K562 (cell line): Measurements from ENCODE around the gene ATRNL1. TPM values are rescaled to one million over a fixed set of nuclear protein-coding genes. Genes with fewer than 3 reads are reported as not detected.

Source experiments
- ATAC-seq: fragments of 200-7000 bp; cut with Tn5 transposase; 3 replicates; pipeline ENCODE4 v1.9.1; 2020; ENCODE audit warnings: moderate library complexity
- BruUV-seq: library from RNA; stranded (reverse); fragments of 400-500 nt; replicated peaks from 2 replicates; lab custom pipeline; 2021; lab: Mats Ljungman, UMichigan
- CTCF ChIA-PET: fragments of 300-600 bp; formaldehyde crosslinking; extraction: SDS; loops from one replicate; lab custom pipeline; 2021; ENCODE audit warnings: low intra/inter-chr PET ratio; lab: Yijun Ruan, JAX
- POLR2A ChIA-PET: fragments of 300-600, 350-650 bp; sonication (Branson Sonifier 250); formaldehyde crosslinking; extraction: SDS; loops from one replicate; lab custom pipeline; 2021; ENCODE audit warnings: antibody characterized with exemption, inconsistent platforms; lab: Yijun Ruan, JAX
- DNase-seq, 4 experiments: peaks; one replicate each; pipeline versions ENCODE4 v3.0.0 to v3.0.0-alpha.2; 2011 to 2018; ENCODE audit warnings: low spot score in 3 of 4, mixed read lengths in 3 of 4; ENCODE audit errors: extremely low read depth in 1 of 4
- FAIRE-seq: peaks from 2 replicates; lab custom pipeline; 2011; peaks lifted over from hg19 to GRCh38; lab: Jason Lieb, UNC
- H2AFZ ChIP-seq: 2 replicates; pipeline ENCODE4 v1.6.0; 2011; ENCODE audit warnings: low read depth, low read length, control low read depth, inconsistent platforms
- H3K27ac ChIP-seq: fragments of 200-600 bp; 3 replicates; pipeline ENCODE4 v1.8.0; 2011; ENCODE audit warnings: low read depth, mild to moderate bottlenecking, control low read depth, inconsistent platforms, low read length, moderate library complexity, mixed read lengths; ENCODE audit errors: extremely low read depth
- H3K27me3 ChIP-seq, 2 experiments: fragments of 300-600 bp in 1 of 2; 2 replicates in 1 of 2; 3 replicates in 1 of 2; pipeline versions ENCODE4 v1.6.0 to v1.8.0; 2011; ENCODE audit warnings: inconsistent platforms in 2 of 2, low read length in 2 of 2, mild to moderate bottlenecking in 1 of 2, mixed read lengths in 1 of 2, moderate library complexity in 1 of 2; ENCODE audit not compliant: control insufficient read depth in 2 of 2, insufficient read depth in 2 of 2
- H3K36me3 ChIP-seq: fragments of 300-600 bp; 3 replicates; pipeline ENCODE4 v1.8.0; 2011; ENCODE audit warnings: mild to moderate bottlenecking, low read length, inconsistent platforms; ENCODE audit not compliant: control insufficient read depth, insufficient read depth
- H3K4me1 ChIP-seq, 2 experiments: fragments of 200-600 bp in 1 of 2; replicated peaks in 1 of 2; 2 replicates in 1 of 2; 3 replicates in 1 of 2; pipeline versions ENCODE4 v1.5.1 to v1.8.0; 2011; ENCODE audit warnings: inconsistent platforms in 2 of 2, low read length in 2 of 2, mild to moderate bottlenecking in 1 of 2, mixed read lengths in 1 of 2, moderate library complexity in 1 of 2; ENCODE audit not compliant: control insufficient read depth in 2 of 2, insufficient read depth in 2 of 2
- H3K4me2 ChIP-seq: 2 replicates; pipeline ENCODE4 v1.6.1; 2011; ENCODE audit warnings: low read length, control low read depth, inconsistent platforms, mixed read lengths; ENCODE audit not compliant: insufficient read depth
- H3K4me3 ChIP-seq: fragments of 200-600 bp; sonication (generic), shearing (Covaris generic); 2 replicates; pipeline ENCODE4 v1.5.1; 2016; ENCODE audit warnings: control low read depth, inconsistent platforms
- H3K79me2 ChIP-seq: fragments of 200-600 bp; 3 replicates; pipeline ENCODE4 v1.8.0; 2011; ENCODE audit warnings: low read length, inconsistent platforms; ENCODE audit not compliant: control insufficient read depth, insufficient read depth
- H3K9ac ChIP-seq, 2 experiments: 2 replicates each; pipeline versions ENCODE4 v1.6.0 to v1.6.1; 2011; ENCODE audit warnings: low read depth in 2 of 2, low read length in 2 of 2, control low read depth in 1 of 2, inconsistent platforms in 1 of 2, mild to moderate bottlenecking in 1 of 2, mixed read lengths in 1 of 2; ENCODE audit not compliant: insufficient read depth in 1 of 2
- H3K9me1 ChIP-seq: one replicate; pipeline ENCODE4 v1.6.0; 2011; ENCODE audit warnings: inconsistent platforms, mild to moderate bottlenecking, low read length, moderate library complexity; ENCODE audit not compliant: control insufficient read depth, insufficient read depth
- H3K9me3 ChIP-seq: replicated peaks from 2 replicates; pipeline ENCODE4 v1.5.1; 2011; ENCODE audit warnings: low read depth, low read length, inconsistent platforms; ENCODE audit not compliant: control insufficient read depth, insufficient read depth
- H4K20me1 ChIP-seq: replicated peaks from 2 replicates; pipeline ENCODE4 v1.6.1; 2011; ENCODE audit warnings: low read length, inconsistent platforms, mixed read lengths; ENCODE audit not compliant: control insufficient read depth, insufficient read depth
- CHAMP1 ChIP-seq: fragments of 450-650 bp; IDR thresholded peaks from 2 replicates; pipeline ENCODE4 v1.6.1; 2016; ENCODE audit warnings: mild to moderate bottlenecking
- EZH2 ChIP-seq: IDR thresholded peaks from 2 replicates; pipeline ENCODE4 v1.6.1; 2012; ENCODE audit warnings: low read depth, mild to moderate bottlenecking, inconsistent platforms, low read length, borderline replicate concordance
- FIP1L1 ChIP-seq: fragments of 200-400 bp; formaldehyde crosslinking; IDR thresholded peaks from 2 replicates; pipeline ENCODE4 v1.6.1; 2018; ENCODE audit warnings: mild to moderate bottlenecking, low read depth, low read length; ENCODE audit not compliant: poor library complexity, severe bottlenecking
- GTF2E2 ChIP-seq: fragments of 200-800 bp; sonication (Bioruptor generic); IDR thresholded peaks from 2 replicates; pipeline ENCODE4 v1.6.1; 2016; ENCODE audit warnings: missing genetic modification characterization, missing compliant biosample characterization
- PHB2 ChIP-seq: fragments of 450-650 bp; IDR thresholded peaks from 2 replicates; pipeline ENCODE4 v1.6.1; 2017; ENCODE audit warnings: low read depth
- SNIP1 ChIP-seq: fragments of 450-650 bp; IDR thresholded peaks from 2 replicates; pipeline ENCODE4 v1.7.1; 2017; ENCODE audit warnings: low read depth, mild to moderate bottlenecking
- TBP ChIP-seq: optimal IDR thresholded peaks from 2 replicates; pipeline ENCODE3; 2011; ENCODE audit warnings: low read depth, low read length, improper control_type of control experiment
- WGBS: fragments of 100-300 bp; shearing (Covaris generic); methylation state at CpG from one replicate; pipeline ENCODE4 v1.1.6; 2016; ENCODE audit warnings: low coverage, mixed read lengths; ENCODE audit not compliant: insufficient coverage; ENCODE audit errors: missing lambda C conversion rate; 5-methylcytosine and 5-hydroxymethylcytosine counted together
- in situ Hi-C: fragments of 300-500 bp; cut with MboI; formaldehyde crosslinking; loops from 4 replicates; pipeline ENCODE4 v1.15.0; 2018; ENCODE audit warnings: inconsistent platforms, mixed read lengths
- intact Hi-C: fragments of 100-400 bp; cut with micrococcal nuclease; formaldehyde crosslinking; loops from 2 replicates; pipeline ENCODE4 v1.14.2; 2022
- polyA plus RNA-seq, 8 experiments: library from polyadenylated mRNA; depleted of rRNA in 4 of 8; stranded (reverse) in 5 of 8; unstranded in 3 of 8; fragments of >200 nt; fragmentation: Nextera tagmentation in 2 of 8; fragmentation: Illumina TruSeq in 1 of 8; extraction: Ambion mirVana in 2 of 8; extraction: Trizol in 1 of 8; gene quantifications; 2 replicates each; pipeline versions ENCODE4 v1.2.1 to v1.2.3, GENCODE V29; 2011 to 2014; ENCODE audit warnings: inconsistent platforms in 1 of 8, missing spikeins in 1 of 8
- total RNA-seq, 7 experiments: library from RNA; depleted of rRNA in 6 of 7; stranded (reverse); fragments of >200 nt in 6 of 7; fragmentation: Illumina TruSeq in 2 of 7; extraction: Trizol in 2 of 7; gene quantifications; 2 replicates each; pipeline versions ENCODE4 v1.2.1 to v1.2.3, GENCODE V29; 2011 to 2021; ENCODE audit warnings: low replicate concordance in 1 of 7
- TF ChIP-seq, protein P1 (sequence below): fragments of 450-650 bp; formaldehyde crosslinking; IDR thresholded peaks from 2 replicates; pipeline ENCODE4 v1.4.0; 2022; ENCODE audit warnings: mild to moderate bottlenecking, moderate library complexity
- TF ChIP-seq, protein P2 (sequence below): sonication (generic); formaldehyde crosslinking; IDR thresholded peaks from 2 replicates; pipeline ENCODE4 v1.9.0; 2022; ENCODE audit warnings: mild to moderate bottlenecking, missing genetic modification reagents

Gene ATRNL1
- total and polyA plus RNA-seq, 9 of the 15 experiments (the other 6 are each of a cell fraction or from before 2014, with no cell fraction given) = 0.18 TPM; not detected in 8

GRCh38 chr10:115980470-115980869, 887.3 kb downstream of the ATRNL1 start:
- Histone ChIP-seq H3K27ac (no peak overlapping the region), H3K9me3 (no peaks in the 10 kb centered on the region), H3K9me1 (no peaks in the 10 kb centered on the region), H3K4me1 (no peaks in the 10 kb centered on the region), H3K4me3 (no peak overlapping the region), H3K36me3 (no peaks in the 10 kb centered on the region), H3K79me2 (no peaks in the 10 kb centered on the region), H3K27me3 (no peaks in the 10 kb centered on the region), H4K20me1 (no peaks in the 10 kb centered on the region), H3K4me2 (no peak overlapping the region), H2AFZ (no peak overlapping the region), H3K9ac (no peak overlapping the region)
- DNase-seq (no peak), FAIRE-seq (no peak), ATAC-seq (no peak)
- TF ChIP-seq, protein P1, sequence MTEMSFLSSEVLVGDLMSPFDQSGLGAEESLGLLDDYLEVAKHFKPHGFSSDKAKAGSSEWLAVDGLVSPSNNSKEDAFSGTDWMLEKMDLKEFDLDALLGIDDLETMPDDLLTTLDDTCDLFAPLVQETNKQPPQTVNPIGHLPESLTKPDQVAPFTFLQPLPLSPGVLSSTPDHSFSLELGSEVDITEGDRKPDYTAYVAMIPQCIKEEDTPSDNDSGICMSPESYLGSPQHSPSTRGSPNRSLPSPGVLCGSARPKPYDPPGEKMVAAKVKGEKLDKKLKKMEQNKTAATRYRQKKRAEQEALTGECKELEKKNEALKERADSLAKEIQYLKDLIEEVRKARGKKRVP = no peak
- TF ChIP-seq TBP (no peak), EZH2 (no peak), GTF2E2 (tag) (no peak), PHB2 (no peak), SNIP1 (no peak), CHAMP1 (no peak), FIP1L1 (no peak)
- TF ChIP-seq, protein P2, sequence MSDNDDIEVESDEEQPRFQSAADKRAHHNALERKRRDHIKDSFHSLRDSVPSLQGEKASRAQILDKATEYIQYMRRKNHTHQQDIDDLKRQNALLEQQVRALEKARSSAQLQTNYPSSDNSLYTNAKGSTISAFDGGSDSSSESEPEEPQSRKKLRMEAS (CRISPR knock-in tag) = no peak
- in situ Hi-C loops (no loop called here), intact Hi-C loops (no loop called here)
- CTCF ChIA-PET = no interaction called here
- BruUV-seq = no TSS peak
- POLR2A ChIA-PET = no interaction called here
- WGBS = 0% methylated on average over 1 of the region's 2 CpGs
